WTC11 (cell line): ENCODE measurements around the gene HLF. TPM values are rescaled to one million over a fixed set of nuclear protein-coding genes. Genes with fewer than 3 reads are reported as not detected.

Experiments
- ATAC-seq: fragments of 200-7000 bp; cut with Tn5 transposase; 2 replicates; pipeline ENCODE4 v1.10.0; 2021; ENCODE audit warnings: mild to moderate bottlenecking, moderate library complexity
- CTCF ChIA-PET: fragments of 300-600 bp; sonication (Branson Sonifier 250); formaldehyde crosslinking; loops from one replicate; lab custom pipeline; 2021; ENCODE audit warnings: antibody characterized with exemption; lab: Charles Lee
- POLR2A ChIA-PET: fragments of 350-600 bp; sonication (Branson Sonifier 250); formaldehyde crosslinking; loops from one replicate; lab custom pipeline; 2021; ENCODE audit warnings: antibody characterized with exemption; lab: Charles Lee
- DNase-seq: peaks from one replicate; pipeline ENCODE4 v3.0.0; 2021; ENCODE audit warnings: low spot score
- H3K27ac Mint-ChIP-seq: 2 replicates; pipeline ENCODE4 v1.8.0; 2021; ENCODE audit warnings: mixed read lengths
- H3K27me3 Mint-ChIP-seq: 2 replicates; pipeline ENCODE4 v1.8.0; 2021; ENCODE audit warnings: low read depth, mild to moderate bottlenecking, moderate library complexity, mixed read lengths
- H3K36me3 Mint-ChIP-seq: 2 replicates; pipeline ENCODE4 v1.8.0; 2021; ENCODE audit warnings: mixed read lengths
- H3K4me1 Mint-ChIP-seq: 2 replicates; pipeline ENCODE4 v1.8.0; 2022; ENCODE audit warnings: mixed read lengths
- H3K4me3 Mint-ChIP-seq: 2 replicates; pipeline ENCODE4 v1.8.0; 2021; ENCODE audit warnings: mild to moderate bottlenecking, moderate library complexity, mixed read lengths
- H3K9me3 Mint-ChIP-seq: 2 replicates; pipeline ENCODE4 v1.8.0; 2021; ENCODE audit warnings: mixed read lengths
- EMX1 ChIP-seq: fragments of 250-450 bp; sonication (Bioruptor Pico); IDR thresholded peaks from 2 replicates; pipeline ENCODE4 v1.8.0; 2021; ENCODE audit warnings: mild to moderate bottlenecking
- ERG ChIP-seq: fragments of 250-450 bp; sonication (Bioruptor Pico); IDR thresholded peaks from 2 replicates; pipeline ENCODE4 v1.8.0; 2021; ENCODE audit warnings: mild to moderate bottlenecking
- ETV6 ChIP-seq: sonication (generic); formaldehyde crosslinking; IDR thresholded peaks from 2 replicates; pipeline ENCODE4 v1.8.1; 2022; ENCODE audit warnings: mild to moderate bottlenecking, missing genetic modification reagents
- GRHL2 ChIP-seq: fragments of 250-450 bp; sonication (Bioruptor Pico); IDR thresholded peaks from 2 replicates; pipeline ENCODE4 v1.8.0; 2022; ENCODE audit warnings: mild to moderate bottlenecking, moderate library complexity; ENCODE audit not compliant: insufficient replicate concordance, severe bottlenecking
- MAX ChIP-seq: sonication (generic); formaldehyde crosslinking; IDR thresholded peaks from 2 replicates; pipeline ENCODE4 v1.8.0; 2022; ENCODE audit warnings: mild to moderate bottlenecking, missing genetic modification reagents
- MLX ChIP-seq: sonication (generic); formaldehyde crosslinking; IDR thresholded peaks from 2 replicates; pipeline ENCODE4 v1.8.1; 2023; ENCODE audit warnings: mild to moderate bottlenecking, missing genetic modification reagents, moderate library complexity
- NFATC4 ChIP-seq: fragments of 250-450 bp; sonication (Bioruptor Pico); IDR thresholded peaks from 2 replicates; pipeline ENCODE4 v1.9.0; 2021; ENCODE audit warnings: mild to moderate bottlenecking
- NFYB ChIP-seq: sonication (generic); formaldehyde crosslinking; conservative IDR thresholded peaks from 2 replicates; pipeline ENCODE4 v1.8.0; 2022; ENCODE audit warnings: low read depth, missing genetic modification reagents
- PRRX2 ChIP-seq: fragments of 250-450 bp; sonication (Bioruptor Pico); IDR thresholded peaks from 2 replicates; pipeline ENCODE4 v1.8.0; 2021; ENCODE audit warnings: mild to moderate bottlenecking
- SOX15 ChIP-seq: fragments of 250-450 bp; sonication (Bioruptor Pico); IDR thresholded peaks from 2 replicates; pipeline ENCODE4 v1.9.0; 2021; ENCODE audit warnings: mild to moderate bottlenecking
- SP1 ChIP-seq: sonication (generic); formaldehyde crosslinking; conservative IDR thresholded peaks from 2 replicates; pipeline ENCODE4 v1.8.1; 2022; ENCODE audit warnings: missing genetic modification reagents
- USF1 ChIP-seq: sonication (generic); formaldehyde crosslinking; IDR thresholded peaks from 2 replicates; pipeline ENCODE4 v1.8.0; 2022; ENCODE audit warnings: mild to moderate bottlenecking, missing genetic modification reagents
- USF2 ChIP-seq: sonication (generic); formaldehyde crosslinking; IDR thresholded peaks from 2 replicates; pipeline ENCODE4 v1.8.1; 2023; ENCODE audit warnings: mild to moderate bottlenecking, missing genetic modification reagents, moderate library complexity
- ZMAT4 ChIP-seq: fragments of 250-450 bp; sonication (Bioruptor Pico); IDR thresholded peaks from 2 replicates; pipeline ENCODE4 v1.9.0; 2021; ENCODE audit warnings: mild to moderate bottlenecking
- ZNF138 ChIP-seq: sonication (generic); formaldehyde crosslinking; conservative IDR thresholded peaks from 2 replicates; pipeline ENCODE4 v1.8.1; 2022; ENCODE audit warnings: mild to moderate bottlenecking, moderate library complexity, missing genetic modification reagents
- ZNF232 ChIP-seq: sonication (generic); formaldehyde crosslinking; IDR thresholded peaks from 2 replicates; pipeline ENCODE4 v1.8.0; 2022; ENCODE audit warnings: mild to moderate bottlenecking, missing genetic modification reagents
- ZNF281 ChIP-seq: sonication (generic); formaldehyde crosslinking; IDR thresholded peaks from 2 replicates; pipeline ENCODE4 v1.8.0; 2023; ENCODE audit warnings: mild to moderate bottlenecking, missing genetic modification reagents
- ZNF416 ChIP-seq: fragments of 250-450 bp; sonication (Bioruptor Pico); IDR thresholded peaks from 2 replicates; pipeline ENCODE4 v1.9.0; 2021; ENCODE audit warnings: mild to moderate bottlenecking, inconsistent platforms
- ZNF423 ChIP-seq: fragments of 250-450 bp; sonication (Bioruptor Pico); IDR thresholded peaks from 2 replicates; pipeline ENCODE4 v2.1.2; 2022; ENCODE audit warnings: mild to moderate bottlenecking, moderate library complexity
- total RNA-seq: library from RNA; stranded (reverse); gene quantifications from 3 replicates; pipeline ENCODE4 v1.2.3, GENCODE V29; 2021

The HLF gene
- total RNA-seq, 1 experiment from 2014 or later, result 0.31 TPM

- no peak for DNase-seq
- TF ChIP-seq ZNF416 (CRISPR knock-in tag) (no peak), ZNF281 (CRISPR knock-in tag) (no peak), ZNF232 (CRISPR knock-in tag) (no peak)
- TF ChIP-seq, all 79 proteins: peak for 0
- no peaks in the 10 kb centered on the region for H3K9me3 Mint-ChIP-seq
- peaks cover 41% of the 10 kb centered on the region for H3K27me3 Mint-ChIP-seq
- no peaks in the 10 kb centered on the region for H3K36me3 Mint-ChIP-seq
- no peak overlapping the region for H3K27ac Mint-ChIP-seq
- ATAC-seq, result no peak
- CTCF ChIA-PET, result no interaction called here
- H3K4me1 Mint-ChIP-seq, result no peaks in the 10 kb centered on the region
- POLR2A ChIA-PET, result no interaction called here
- H3K4me3 Mint-ChIP-seq, result no peak overlapping the region
Measured at GRCh38 chr17:55271223-55271571, 6.4 kb downstream of the HLF start.

- TF ChIP-seq SOX15 (CRISPR knock-in tag) (no peak), ERG (CRISPR knock-in tag) (no peak), MAX (CRISPR knock-in tag) (no peak), USF1 (CRISPR knock-in tag) (no peak), ZNF416 (CRISPR knock-in tag) (no peak), ETV6 (CRISPR knock-in tag) (no peak), SP1 (CRISPR knock-in tag) (no peak), EMX1 (CRISPR knock-in tag) (no peak), ZNF138 (CRISPR knock-in tag) (no peak), NFYB (CRISPR knock-in tag) (no peak), PRRX2 (CRISPR knock-in tag) (no peak), GRHL2 (CRISPR knock-in tag) (no peak), NFATC4 (CRISPR knock-in tag) (no peak), ZMAT4 (CRISPR knock-in tag) (no peak), ZNF423 (CRISPR knock-in tag) (no peak), USF2 (no peak), MLX (CRISPR knock-in tag) (no peak)
- Mint-ChIP-seq H3K9me3 (no peaks in the 10 kb centered on the region), H3K36me3 (no peaks in the 10 kb centered on the region), H3K27me3 (peaks cover 32% of the 10 kb centered on the region), H3K27ac (no peak overlapping the region), H3K4me3 (no peak overlapping the region), H3K4me1 (no peaks in the 10 kb centered on the region)
- ATAC-seq, result no peak
- ChIA-PET CTCF (interaction anchor here (1.0 kb wide), 1 partner anchor 34 kb away, joined by 3 read pairs; no protein-coding TSS in a partner anchor), POLR2A (no interaction called here)
- no peak for DNase-seq
Measured at GRCh38 chr17:55271958-55272710, 7.4 kb downstream of the HLF start.
